Fibroblast of skin of back (primary cell): Measurements from ENCODE around the gene C5. TPM values are rescaled to one million over a fixed set of nuclear protein-coding genes. Genes with fewer than 3 reads are reported as not detected.
"Not testable (repeated sequence)": the region's sequence is repeated elsewhere in the genome, so short reads cannot be mapped to it uniquely, and the experiment has no call there.

ENCODE experiments used
- DNase-seq: peaks from one replicate; pipeline ENCODE4 v3.0.0-alpha.2; 2013
- polyA plus RNA-seq, 2 experiments: library from polyadenylated mRNA; unstranded; fragments of 120-200 nt; gene quantifications; one replicate each; pipeline ENCODE4 v1.2.1, GENCODE V29; 2013; ENCODE audit not compliant: insufficient read length in 2 of 2

The C5 gene
- 1.4 TPM for polyA plus RNA-seq (2013, experiment 1 of 2; ENCODE audit: insufficient read length)
- polyA plus RNA-seq (2013, experiment 2 of 2; ENCODE audit: insufficient read length) = 0.91 TPM

DNA sequence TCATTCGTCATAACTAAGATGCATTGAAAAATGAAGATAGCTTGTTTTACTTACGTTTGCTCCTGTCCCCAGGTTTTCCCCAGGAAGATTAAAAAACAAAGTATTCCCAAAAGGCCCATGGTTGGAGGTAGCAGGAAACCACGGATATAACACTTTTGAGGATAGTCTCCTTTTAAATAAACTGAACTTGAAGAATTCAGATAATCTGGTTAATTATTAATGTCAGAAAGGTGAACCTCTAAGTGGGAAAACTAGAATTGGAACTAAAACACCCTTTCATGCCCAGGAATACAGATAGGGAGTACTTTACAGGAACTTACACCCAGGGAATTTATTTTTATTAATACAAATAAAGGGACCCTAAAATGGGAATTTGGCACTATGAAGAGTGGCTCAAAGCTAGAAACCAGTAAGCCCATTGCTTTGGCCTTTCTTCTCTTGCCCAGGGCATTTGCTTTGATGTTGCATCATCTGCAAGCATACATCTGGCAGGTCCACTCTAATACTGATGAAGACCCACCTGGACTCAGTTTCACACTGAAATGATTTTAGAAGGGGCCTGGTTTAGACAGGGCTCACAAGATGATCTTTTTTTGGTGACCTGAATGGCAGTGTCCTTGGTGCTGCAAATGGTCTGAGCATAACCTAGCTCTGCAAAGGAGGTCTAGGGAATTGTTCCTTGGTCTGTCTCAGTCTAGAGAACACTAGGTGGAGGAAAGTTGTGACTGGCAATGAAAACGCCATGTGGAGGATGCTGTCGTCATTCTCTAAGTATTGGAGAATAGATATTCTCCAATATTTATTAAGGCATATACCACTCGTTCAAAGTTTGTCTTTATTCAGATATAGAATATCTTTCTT is at the start of gene C5:
Gene C5 (minus strand): TSS at position 148 of the 861 bp plus-strand sequence. CDS start 29 bp downstream, at position 119.
- DNase-seq = no peak

DNA sequence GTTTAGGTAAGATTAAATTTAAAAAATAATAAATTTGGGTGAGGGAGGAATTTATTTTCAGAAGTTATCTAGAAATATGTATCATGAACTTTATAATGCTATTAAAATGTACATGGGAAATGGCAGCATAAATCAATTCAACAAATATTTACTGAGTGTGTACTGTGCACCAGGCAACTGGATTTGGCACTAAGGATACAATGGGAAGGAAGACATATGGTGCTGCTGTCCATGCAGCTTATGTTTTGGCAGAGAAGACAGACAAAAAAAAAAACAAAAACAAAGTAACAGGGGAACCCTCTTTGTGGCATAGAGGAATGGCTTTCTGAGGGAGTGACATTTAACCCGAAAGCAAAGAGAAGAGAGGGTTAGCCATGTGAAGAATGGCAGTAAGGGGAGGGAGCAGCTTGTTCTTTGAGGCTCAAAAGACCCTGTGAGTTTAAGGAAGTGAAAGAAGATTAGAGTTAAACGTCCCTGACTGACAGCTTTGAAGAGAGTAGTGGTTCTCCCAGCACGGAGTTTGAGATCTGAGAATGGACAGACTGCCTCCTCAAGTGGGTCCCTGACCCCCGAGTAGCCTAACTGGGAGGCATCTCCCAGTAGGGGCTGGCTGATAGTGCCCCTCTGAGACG is 48.6 kb upstream of the C5 start:
- DNase-seq = no peak

DNA sequence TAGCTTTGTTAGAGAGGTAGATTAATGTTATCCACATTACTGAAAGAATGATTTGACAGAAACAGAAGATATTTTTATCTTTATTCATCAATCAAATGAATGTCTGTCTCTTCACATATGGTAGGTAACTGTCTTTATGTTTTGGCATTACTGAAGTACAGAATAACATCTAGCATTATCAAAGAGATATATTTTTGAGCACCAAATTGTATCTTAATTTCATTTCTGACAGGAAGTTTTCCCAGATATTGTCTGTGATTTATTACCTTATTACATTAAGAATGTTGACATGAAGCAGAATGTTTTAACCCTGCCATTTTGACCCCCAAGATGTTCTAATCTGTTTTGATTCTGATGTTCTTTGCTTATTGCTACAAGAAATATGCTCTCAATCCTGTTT is 45.0 kb upstream of the C5 start:
- DNase-seq = no peak

DNA sequence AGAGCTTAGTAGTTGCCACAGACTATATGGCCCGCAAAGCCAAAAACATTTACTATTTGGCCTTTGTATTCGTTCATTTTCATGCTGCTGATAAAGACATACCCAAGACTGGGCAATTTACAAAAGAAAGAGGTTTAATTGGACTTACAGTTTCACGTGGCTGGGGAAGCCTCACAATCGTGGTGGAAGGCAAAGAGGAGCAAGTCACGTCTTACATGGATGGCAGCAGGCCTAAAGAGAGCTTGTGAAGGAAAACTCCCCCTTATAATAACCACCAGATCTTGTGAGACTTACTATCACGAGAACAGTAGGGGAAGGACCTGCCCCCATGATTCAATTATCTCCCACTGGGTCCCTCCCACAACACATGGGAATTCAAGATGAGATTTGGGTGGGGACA is 40.7 kb upstream of the C5 start:
- DNase-seq = not testable (repeated sequence)

DNA sequence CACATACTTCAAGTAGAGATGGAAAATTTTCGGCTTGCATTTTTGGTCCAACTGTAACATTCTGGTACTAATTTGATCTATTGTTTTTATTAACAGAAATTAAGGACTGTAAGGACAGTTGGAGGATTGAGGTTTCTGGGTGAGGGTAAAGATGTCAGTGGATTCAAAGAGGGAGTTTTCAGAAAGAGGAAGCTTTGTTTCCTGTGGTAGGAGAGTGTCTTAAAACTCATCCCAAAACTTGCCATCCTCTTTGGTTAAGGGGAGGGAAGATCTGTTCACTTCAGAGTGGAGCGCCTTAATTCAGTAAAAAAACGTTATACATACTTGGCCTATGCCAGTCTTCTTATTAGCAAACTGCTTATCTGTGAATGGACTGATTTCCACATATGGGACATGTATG is 38.5 kb upstream of the C5 start:
- DNase-seq = no peak

DNA sequence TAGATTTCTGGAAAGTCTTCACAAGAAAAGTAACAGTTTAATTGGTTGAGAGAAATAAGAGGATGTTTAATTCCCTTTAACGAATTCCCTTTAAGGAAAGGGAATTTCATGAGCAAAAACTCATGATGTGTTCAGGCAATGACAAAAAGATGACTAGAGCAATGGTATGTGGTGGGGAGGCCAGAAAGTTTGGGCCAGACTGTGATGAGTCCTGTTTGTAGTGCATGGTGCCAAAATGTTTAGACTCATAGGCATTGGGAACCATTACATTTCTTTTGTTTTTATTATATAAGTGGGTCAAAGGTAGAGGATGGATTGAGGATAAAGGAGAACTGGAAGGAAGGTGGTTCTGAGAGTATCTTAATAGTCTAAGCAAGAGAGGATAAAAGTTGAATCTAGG is 35.6 kb upstream of the C5 start:
- peak; percentile 2 for DNase-seq

DNA sequence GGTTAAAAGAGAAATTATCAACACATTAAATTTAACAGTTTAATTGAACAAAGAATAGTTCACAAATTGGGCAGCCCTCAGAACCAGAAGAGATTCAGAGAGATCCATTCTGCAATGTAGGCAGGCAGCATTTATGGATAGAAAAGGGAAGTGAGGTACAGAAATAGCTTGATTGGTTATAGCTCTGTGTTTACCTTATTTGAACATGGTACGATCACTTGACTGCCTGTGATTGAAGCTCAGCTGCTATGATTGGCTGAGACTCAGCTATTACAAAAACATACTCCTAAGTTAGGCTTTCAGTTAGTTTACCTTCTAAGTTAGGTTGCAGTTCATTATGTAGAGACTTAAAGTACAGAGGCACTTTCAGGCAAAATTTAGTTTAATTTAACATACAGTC is 32.0 kb upstream of the C5 start:
- DNase-seq = no peak

DNA sequence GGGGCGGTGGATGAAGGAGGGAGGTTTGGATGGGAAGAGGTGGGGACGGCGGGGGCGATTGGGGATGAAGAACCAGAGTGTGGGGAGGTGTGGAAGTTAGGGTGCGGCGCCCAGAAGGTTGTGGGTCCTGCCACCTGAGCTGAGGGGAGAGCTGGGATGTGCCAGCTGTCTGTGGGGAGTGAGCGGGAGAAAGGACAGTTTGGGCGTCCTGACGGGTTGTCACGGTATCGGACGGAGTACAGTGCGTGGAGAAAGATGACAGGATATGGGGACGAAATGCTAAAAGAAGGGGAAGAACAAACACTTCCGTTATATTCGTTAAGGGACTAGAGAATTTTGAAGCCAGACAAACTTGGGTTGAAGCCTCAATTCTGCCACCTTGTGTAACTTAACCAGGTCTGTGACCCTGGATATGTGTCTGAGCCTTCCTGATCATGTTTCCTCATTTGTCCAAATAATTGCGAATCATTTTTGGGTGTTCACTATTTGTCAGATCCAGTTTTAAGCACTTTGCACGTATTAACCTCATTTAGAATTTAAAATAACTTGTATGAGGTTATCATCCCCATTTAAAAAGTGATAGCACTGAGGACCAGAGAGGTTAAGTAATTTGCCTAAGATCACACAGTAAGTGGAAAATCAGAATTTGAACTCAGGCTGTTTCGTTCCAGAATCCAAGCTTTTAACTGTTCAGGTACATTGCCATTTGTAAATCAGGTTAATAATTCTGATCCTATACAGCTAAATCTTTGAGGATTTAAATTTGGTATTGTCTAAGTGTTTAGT is 25.4 kb upstream of the C5 start:
- DNase-seq = peak; percentile 47

DNA sequence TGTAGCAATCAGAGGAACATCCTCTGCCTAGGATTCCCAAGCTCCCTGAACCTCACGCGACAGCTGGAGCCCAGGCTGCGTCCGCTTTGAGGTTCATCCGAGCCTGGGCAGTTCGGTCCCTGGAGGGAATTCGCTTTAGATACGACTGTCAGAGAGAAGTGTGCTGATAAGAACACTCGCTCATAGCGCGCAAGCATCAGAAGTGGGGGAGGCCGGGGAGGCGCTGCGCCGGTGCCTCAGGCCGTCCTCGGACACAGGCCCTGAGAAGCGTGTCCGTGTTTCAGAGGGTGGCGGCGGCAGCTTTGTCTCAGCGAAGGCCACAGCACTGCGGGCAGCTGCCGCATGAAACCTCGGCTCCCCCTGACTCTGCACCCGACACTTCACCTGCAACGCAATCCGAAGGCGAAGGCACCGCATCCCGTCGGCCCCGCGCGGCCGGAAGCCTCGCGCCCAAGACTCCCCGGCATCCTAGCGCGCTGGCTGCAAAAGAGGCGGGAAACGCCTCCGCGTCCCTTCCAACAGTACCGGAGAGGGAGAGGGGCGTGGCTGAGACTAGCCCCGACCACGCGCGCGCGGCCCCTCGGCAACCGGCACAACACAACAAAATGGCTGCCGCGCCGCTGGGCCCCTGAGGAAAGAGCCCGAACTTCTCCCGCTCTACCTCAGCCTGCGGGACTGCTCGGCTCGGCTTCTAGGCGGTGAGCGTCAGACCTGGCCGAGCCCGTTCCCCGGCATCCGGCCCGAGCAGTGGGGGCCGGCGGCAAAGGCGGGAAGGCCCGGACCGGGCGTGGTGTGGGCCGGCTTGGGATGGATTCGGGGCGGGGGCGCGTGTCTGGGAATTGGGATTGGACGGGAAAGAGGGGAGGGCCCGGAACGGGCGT is 24.5 kb upstream of the C5 start, which contains the start of gene CNTRL:
Gene CNTRL (plus strand): TSS at position 586 of the 881 bp plus-strand sequence. CDS start 13,372 bp downstream, outside the sequence.
- DNase-seq = peak; percentile 91

DNA sequence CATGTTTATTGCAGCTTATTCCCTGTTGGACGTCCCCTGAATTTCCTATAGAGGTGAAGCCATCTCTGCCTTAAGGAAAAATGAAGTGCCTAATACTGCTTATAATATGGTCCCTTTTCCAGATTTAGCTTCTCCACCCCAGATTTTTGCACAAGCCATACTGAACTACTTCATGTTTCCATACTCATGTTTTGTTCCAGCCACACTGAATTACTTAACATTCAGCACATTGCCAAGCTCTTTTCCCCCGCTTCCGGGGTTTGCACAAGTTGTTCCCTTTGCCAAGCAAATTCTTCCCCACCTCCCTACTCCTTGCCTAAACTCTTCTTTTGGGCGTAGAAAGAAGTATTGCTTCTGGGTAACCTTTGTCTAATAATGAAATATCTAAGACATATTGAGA is 23.0 kb upstream of the C5 start:
- DNase-seq = peak; percentile 68

DNA sequence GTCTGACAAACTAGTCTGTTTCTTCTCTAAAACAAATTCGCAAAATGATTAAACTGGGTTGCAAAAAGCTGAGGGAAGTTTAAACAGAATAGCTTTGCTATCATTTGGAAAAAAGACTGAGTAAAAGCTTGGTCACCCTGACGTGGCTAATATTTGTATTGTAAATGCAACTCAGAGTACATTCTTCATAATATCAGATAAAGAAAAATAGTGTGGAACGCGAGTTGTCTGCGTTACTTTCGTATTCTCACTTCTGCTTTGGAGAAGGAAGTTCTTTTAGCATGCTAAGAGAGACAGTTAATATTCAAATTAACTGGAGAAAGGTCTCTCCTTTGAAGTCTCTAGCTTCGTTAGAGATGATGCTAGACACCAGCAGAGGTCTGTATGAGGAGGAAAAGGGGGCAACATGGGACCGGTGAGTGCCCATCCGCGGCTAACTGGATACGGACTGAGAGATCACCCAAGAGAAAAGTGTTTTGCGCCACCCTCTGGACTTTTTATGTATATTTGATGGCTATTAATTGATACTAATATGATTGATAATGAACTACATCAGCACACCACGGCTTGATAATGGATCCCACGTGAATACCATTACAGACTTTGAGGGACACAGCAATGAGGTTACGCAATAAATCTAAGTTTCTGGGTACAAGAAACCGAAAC is 21.8 kb upstream of the C5 start:
- peak; percentile 58 for DNase-seq

DNA sequence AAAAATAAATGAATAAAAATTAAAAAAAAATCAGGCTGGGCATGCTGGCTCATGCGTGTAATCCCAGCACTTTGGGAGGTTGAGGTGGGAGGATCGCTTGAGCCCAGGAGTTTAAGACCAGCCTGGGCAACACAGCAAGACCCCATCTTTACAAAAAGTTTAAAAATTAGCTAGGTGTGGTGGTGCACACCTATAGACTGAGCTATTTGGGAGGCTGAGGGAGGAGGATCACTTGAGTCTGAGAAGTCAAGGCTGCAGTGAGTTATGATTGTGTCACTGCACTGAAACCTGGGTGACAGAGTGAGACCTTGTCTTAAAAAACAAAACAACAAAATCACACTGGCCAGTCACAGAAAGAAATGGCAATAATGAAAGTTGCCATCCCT is 21.3 kb upstream of the C5 start:
- DNase-seq = no peak

DNA sequence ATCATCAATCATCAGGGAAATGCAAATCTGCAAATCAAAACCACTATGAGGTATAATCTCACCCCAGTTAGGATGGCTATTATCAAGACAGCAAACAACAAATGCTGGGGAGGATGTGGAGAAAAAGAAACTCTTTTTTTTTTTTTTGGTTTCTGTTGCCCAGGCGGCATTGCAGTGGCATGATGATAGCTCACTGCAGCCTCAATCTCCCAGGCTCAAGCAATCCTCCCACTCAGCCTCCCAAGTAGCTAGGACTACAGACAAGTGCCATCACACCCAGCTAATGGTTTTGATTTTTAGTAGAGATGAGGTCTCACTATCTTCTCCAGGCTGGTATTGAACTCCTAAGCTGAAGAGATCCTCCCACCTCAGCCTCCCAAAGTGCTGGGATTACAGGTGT is 19.3 kb upstream of the C5 start:
- no peak for DNase-seq

DNA sequence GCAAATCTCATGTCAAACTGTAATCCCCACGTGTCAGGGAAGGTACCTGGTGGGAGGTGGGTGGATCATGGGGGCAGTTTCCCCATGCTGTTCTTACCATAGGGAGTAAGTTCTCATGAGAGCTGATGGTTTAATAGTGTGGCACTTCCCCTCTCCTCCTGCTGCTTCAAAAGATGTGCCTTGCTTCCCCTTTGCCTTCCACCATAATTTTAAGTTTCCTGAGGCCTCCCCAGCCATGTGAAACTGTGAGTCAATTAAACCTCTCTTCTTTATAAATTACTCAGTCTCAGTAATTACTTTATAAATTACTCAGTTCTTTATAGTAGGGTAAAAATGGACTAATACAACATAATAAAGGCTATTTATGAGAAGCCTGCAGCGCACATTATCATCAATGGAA is 17.6 kb upstream of the C5 start:
- DNase-seq = no peak

DNA sequence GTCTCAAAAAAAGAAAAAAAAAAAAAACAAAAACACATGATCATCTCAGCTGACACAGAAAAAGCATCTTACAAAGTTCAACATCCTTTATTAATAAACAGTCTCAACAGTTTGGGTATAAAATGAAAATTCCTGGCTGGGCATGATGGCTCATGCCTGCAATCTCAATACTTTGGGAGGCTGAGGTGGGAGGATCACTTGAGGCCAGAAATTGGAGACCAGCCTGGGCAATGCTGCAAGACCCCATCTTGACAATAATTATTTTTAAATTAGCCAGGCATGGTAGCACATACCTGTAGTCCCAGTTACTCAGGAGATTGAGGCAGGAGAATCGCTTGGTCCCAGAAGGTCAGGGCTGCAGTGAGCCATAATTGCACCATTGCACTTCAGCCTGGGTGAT is 16.8 kb upstream of the C5 start:
- DNase-seq = no peak

DNA sequence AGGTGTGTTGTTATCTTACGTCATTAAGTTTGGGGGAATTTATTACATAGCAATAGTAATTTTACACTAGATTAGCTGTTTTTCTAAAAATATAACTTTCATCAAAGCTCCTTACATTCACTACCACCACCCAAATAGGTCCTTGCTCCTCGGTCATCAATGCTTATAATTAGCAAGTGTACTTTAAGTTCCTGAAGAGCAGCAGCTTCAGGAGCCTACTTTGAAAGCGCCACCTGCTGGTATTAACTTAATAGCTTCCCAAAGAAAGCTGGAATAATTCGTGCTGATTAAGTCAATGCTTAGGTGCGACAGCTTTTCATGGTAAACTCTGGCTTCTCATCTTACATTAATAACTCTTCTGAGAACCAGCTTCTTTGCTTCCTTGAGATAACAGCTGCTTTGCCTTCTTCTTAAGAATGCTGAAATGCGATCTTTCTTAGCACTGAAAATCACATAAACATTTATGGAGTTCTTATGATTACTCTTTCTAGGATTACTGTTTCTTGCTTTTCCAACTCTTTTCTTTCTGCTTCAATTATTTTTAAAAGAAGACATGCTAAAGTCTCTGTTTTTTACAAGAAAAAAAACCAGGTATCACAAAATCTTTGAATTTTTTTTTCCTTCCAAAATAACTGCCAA is 10.0 kb upstream of the C5 start:
- peak; percentile 60 for DNase-seq

DNA sequence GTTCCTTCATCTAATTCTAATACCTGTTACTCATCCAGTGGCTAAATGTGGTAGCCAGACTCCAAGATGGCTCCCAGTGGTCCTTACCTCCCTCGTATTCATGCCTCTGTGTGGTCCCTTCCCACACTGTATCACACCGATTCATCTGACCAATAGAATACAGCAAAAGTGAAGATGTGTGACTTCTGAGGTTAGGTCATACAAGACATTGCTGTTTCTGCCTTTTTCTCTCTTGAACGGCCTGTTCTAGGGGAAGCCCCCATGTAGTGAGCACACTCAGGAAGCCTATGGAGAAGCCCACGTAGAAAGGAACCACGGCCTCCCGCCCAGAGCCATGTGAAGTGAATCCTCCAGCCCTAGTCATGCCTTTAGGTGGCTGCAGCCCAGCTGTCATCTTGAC is 9.4 kb upstream of the C5 start:
- DNase-seq = no peak

DNA sequence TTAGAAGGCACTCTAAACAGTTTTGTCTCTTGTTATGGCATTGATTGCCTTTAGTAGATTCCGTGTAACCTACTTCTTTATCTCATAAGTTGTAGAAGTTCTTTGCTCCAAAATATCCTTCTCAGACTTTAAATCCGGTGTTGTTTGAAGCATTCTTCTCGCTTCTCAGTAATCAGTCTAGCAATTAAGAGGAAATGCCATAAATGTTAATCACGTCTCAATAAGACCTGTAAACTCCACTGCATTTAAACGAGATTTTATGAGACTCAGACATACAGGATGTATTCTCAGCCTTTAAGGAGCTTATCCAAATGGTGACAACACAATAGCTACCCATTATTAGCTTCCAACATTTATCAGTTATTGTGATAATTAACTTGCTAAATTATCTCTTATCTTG is 7.7 kb upstream of the C5 start:
- DNase-seq = no peak

DNA sequence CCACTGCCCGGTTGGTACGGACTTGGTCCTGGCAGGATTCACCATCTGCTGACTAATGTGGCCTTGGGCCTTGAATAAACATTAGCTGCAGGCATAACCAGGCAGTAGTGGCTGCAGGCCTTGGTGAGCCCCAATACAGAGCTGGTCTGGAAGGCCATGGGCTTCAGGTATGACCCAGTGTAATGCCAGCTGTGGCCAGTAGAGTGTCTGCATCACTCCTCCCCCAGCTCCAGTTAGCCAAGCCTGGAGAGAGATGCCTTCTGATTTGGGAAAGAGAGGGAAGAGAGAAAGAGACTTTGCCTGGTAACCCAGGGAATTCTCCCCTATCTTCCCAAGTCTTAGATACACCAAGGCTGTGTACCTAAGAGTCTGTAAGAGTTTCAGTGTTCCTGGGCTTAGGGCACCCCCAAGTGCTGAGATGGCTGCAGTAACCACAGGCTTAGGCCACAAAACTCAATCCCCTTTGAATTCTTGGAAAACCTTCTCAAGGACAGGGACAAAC is 5.6 kb upstream of the C5 start:
- no peak for DNase-seq

DNA sequence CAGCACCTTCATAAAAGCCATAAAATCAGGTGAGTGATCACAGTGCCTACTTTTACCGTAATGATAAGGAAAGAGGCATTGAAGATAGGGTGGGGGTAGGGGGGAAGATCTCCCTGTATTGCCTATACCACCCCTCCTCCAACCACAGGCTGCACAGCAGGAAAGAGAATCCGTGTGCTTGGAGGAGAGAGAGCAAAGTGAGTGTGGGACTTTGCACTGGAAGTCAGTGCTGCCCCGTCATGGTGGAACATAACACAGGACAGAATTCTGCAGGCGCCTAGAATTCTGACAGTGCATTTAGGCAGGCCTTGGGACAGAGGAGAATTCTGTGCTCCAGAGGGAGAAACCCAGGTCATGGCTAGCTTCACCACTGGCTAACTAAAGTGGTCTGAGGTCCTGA is 3.5 kb upstream of the C5 start:
- no peak for DNase-seq

DNA sequence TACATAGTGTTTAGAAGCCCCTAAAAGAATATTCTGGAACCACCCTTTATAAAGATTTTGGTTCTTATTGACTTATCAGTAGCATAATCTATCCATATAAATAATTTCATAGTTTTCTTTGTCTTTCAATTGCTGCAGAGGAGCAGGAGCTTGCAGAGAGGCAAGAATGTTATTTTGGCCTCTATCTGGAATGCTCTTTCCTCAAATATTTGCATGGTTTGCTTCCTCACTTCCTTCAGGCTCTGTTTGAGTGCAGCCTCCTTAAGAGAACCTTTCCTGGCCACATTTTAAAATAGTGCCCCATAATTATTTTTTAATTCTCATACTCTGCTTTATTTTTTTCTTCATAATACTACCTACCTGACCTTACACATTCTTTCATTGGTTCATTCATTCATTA is 1.5 kb downstream of the C5 start:
- DNase-seq = peak; percentile 19
